HepG2 (cell line): ENCODE data around the gene LMF2. TPM values are rescaled to one million over a fixed set of nuclear protein-coding genes. Genes with fewer than 3 reads are reported as not detected.

Experiments used
- ARNT ChIP-seq: fragments of 450-650 bp; IDR thresholded peaks from 2 replicates; pipeline ENCODE4 v1.6.1; 2017
- CREBL2 ChIP-seq: sonication (generic); formaldehyde crosslinking; IDR thresholded peaks from 2 replicates; pipeline ENCODE4 v1.8.1; 2023; ENCODE audit warnings: missing genetic modification reagents, mild to moderate bottlenecking, borderline replicate concordance
- ELF1 ChIP-seq: sonication (generic); formaldehyde crosslinking; IDR thresholded peaks from 2 replicates; pipeline ENCODE4 v1.4.0; 2020; ENCODE audit warnings: missing genetic modification reagents
- HIVEP1 ChIP-seq: sonication (generic); formaldehyde crosslinking; IDR thresholded peaks from 2 replicates; pipeline ENCODE4 v1.4.0; 2020; ENCODE audit warnings: mild to moderate bottlenecking, missing genetic modification reagents
- KDM6A ChIP-seq: IDR thresholded peaks from 2 replicates; pipeline ENCODE4 v1.6.1; 2016; ENCODE audit warnings: low read depth
- KLF16 ChIP-seq, 2 experiments: sonication (generic) in 1 of 2; formaldehyde crosslinking in 1 of 2; IDR thresholded peaks; 2 replicates each; pipeline versions ENCODE4 v1.6.1 to v1.8.0; 2016 to 2023; ENCODE audit warnings: missing genetic modification reagents in 2 of 2, missing compliant biosample characterization in 1 of 2
- MAZ ChIP-seq, 2 experiments: sonication (generic) in 1 of 2; formaldehyde crosslinking in 1 of 2; IDR thresholded peaks; 2 replicates each; pipeline versions ENCODE4 v1.5.0 to v1.6.1; 2012 to 2020; ENCODE audit warnings: low read depth in 2 of 2, mild to moderate bottlenecking in 2 of 2, borderline replicate concordance in 1 of 2, improper control_type of control experiment in 1 of 2, low read length in 1 of 2, missing genetic modification reagents in 1 of 2, moderate library complexity in 1 of 2
- NRL ChIP-seq: sonication (generic); formaldehyde crosslinking; IDR thresholded peaks from 2 replicates; pipeline ENCODE4 v1.5.0; 2020; ENCODE audit warnings: missing genetic modification reagents, mild to moderate bottlenecking, moderate library complexity, borderline replicate concordance
- SNAI1 ChIP-seq: sonication (generic); formaldehyde crosslinking; IDR thresholded peaks from 2 replicates; pipeline ENCODE4 v1.5.0; 2020; ENCODE audit warnings: mild to moderate bottlenecking, missing genetic modification reagents, borderline replicate concordance
- ZBTB21 ChIP-seq: sonication (generic); formaldehyde crosslinking; IDR thresholded peaks from 2 replicates; pipeline ENCODE4 v1.4.0; 2020; ENCODE audit warnings: missing genetic modification reagents
- ZFP36 ChIP-seq: fragments of 150-350 bp; IDR thresholded peaks from 2 replicates; pipeline ENCODE4 v1.6.1; 2018; ENCODE audit warnings: borderline replicate concordance, low read length, low read depth; ENCODE audit not compliant: partially characterized antibody
- ZNF101 ChIP-seq: sonication (generic); formaldehyde crosslinking; IDR thresholded peaks from 2 replicates; pipeline ENCODE4 v1.4.0; 2020; ENCODE audit warnings: mild to moderate bottlenecking, low read depth, missing genetic modification reagents, borderline replicate concordance
- ZNF225 ChIP-seq: sonication (generic); formaldehyde crosslinking; IDR thresholded peaks from 2 replicates; pipeline ENCODE4 v1.4.0; 2020; ENCODE audit warnings: mild to moderate bottlenecking, missing genetic modification reagents
- ZNF24 ChIP-seq: fragments of 450-650 bp; IDR thresholded peaks from 2 replicates; pipeline ENCODE4 v1.6.1; 2017; ENCODE audit warnings: antibody characterized with exemption, mild to moderate bottlenecking
- ZNF317 ChIP-seq: sonication (generic); formaldehyde crosslinking; IDR thresholded peaks from 2 replicates; pipeline ENCODE4 v1.5.0; 2020; ENCODE audit warnings: mild to moderate bottlenecking, missing genetic modification reagents
- ZNF326 ChIP-seq: sonication (generic); formaldehyde crosslinking; IDR thresholded peaks from 2 replicates; pipeline ENCODE4 v1.4.0; 2020; ENCODE audit warnings: missing genetic modification reagents, borderline replicate concordance
- ZNF431 ChIP-seq: sonication (generic); formaldehyde crosslinking; IDR thresholded peaks from 2 replicates; pipeline ENCODE4 v1.9.0; 2022; ENCODE audit warnings: missing genetic modification reagents, low read depth, mild to moderate bottlenecking, borderline replicate concordance
- ZNF468 ChIP-seq: sonication (generic); formaldehyde crosslinking; IDR thresholded peaks from 2 replicates; pipeline ENCODE4 v1.8.0; 2022; ENCODE audit warnings: mild to moderate bottlenecking, moderate library complexity, missing genetic modification reagents
- ZNF552 ChIP-seq: sonication (generic); formaldehyde crosslinking; IDR thresholded peaks from 2 replicates; pipeline ENCODE4 v1.9.0; 2022; ENCODE audit warnings: missing genetic modification reagents, mild to moderate bottlenecking, borderline replicate concordance
- ZNF740 ChIP-seq: sonication (generic); formaldehyde crosslinking; IDR thresholded peaks from 2 replicates; pipeline ENCODE4 v1.4.0; 2020; ENCODE audit warnings: missing genetic modification reagents
- polyA plus RNA-seq, 8 experiments: library from polyadenylated mRNA; depleted of rRNA in 3 of 8; stranded (reverse) in 7 of 8; unstranded in 1 of 8; fragments of >200 nt; fragmentation: Illumina TruSeq in 4 of 8; extraction: Trizol in 4 of 8; gene quantifications; 2 replicates each; pipeline versions ENCODE4 v1.2.1 to v1.2.3, GENCODE V29; 2011 to 2016; ENCODE audit warnings: low read depth in 4 of 8, missing spikeins in 1 of 8, mixed read lengths in 1 of 8; ENCODE audit not compliant: insufficient read depth in 1 of 8
- total RNA-seq, 5 experiments: library from RNA; depleted of rRNA; stranded (reverse); fragments of >200 nt; fragmentation: Illumina TruSeq; extraction: Trizol; gene quantifications; 2 replicates each; pipeline ENCODE4 v1.2.3, GENCODE V29; 2016; ENCODE audit warnings: low read depth in 1 of 5
- TF ChIP-seq, protein P1 (sequence below): sonication (generic); formaldehyde crosslinking; IDR thresholded peaks from 2 replicates; pipeline ENCODE4 v1.8.1; 2023; ENCODE audit warnings: mild to moderate bottlenecking, missing genetic modification reagents
- TF ChIP-seq, protein P2 (sequence below): sonication (generic); formaldehyde crosslinking; IDR thresholded peaks from 2 replicates; pipeline ENCODE4 v1.4.0; 2020; ENCODE audit warnings: missing genetic modification reagents, borderline replicate concordance
- TF ChIP-seq, protein P3 (sequence below): IDR thresholded peaks from 2 replicates; pipeline ENCODE4 v1.6.1; 2012; ENCODE audit warnings: low read depth, low read length, improper control_type of control experiment

Gene LMF2
- total and polyA plus RNA-seq, 2 of the 13 experiments (the other 11 are each of a cell fraction or from before 2014, with no cell fraction given), result 23.3 to 30.6 TPM

GRCh38 chr22:50526108-50526833 is 18.8 kb upstream of the LMF2 start (continued):
- TF ChIP-seq, protein P1, sequence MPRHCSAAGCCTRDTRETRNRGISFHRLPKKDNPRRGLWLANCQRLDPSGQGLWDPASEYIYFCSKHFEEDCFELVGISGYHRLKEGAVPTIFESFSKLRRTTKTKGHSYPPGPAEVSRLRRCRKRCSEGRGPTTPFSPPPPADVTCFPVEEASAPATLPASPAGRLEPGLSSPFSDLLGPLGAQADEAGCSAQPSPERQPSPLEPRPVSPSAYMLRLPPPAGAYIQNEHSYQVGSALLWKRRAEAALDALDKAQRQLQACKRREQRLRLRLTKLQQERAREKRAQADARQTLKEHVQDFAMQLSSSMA (CRISPR knock-in tag), result no peak
- TF ChIP-seq ZNF24, result no peak
- no peak for TF ChIP-seq ELF1 (CRISPR knock-in tag)
- TF ChIP-seq ZFP36, result no peak
- TF ChIP-seq ZNF101 (CRISPR knock-in tag), result no peak
- 0 out of 2 replicates have a peak, but pooled peaks have one; percentile 66 for TF ChIP-seq ZNF468 (CRISPR knock-in tag)
- no peak for TF ChIP-seq KDM6A (CRISPR knock-in tag)
- TF ChIP-seq ZNF317 (CRISPR knock-in tag), result no peak
- no peak for TF ChIP-seq ARNT
- TF ChIP-seq ZNF326 (CRISPR knock-in tag), result no peak
- TF ChIP-seq ZNF740 (CRISPR knock-in tag), result no peak
- no peak; the same call in 1 of the 2 replicates for TF ChIP-seq ZNF552 (CRISPR knock-in tag)
- no peak for TF ChIP-seq ZBTB21
- no peak for TF ChIP-seq ZNF225
- no peak for TF ChIP-seq HIVEP1
- no peak for TF ChIP-seq MAZ (IDR thresholded peaks at IDR 0.05; ENCODE audit: borderline replicate concordance, low read depth, low read length)
- TF ChIP-seq MAZ (CRISPR knock-in tag; IDR thresholded peaks at IDR 0.05; ENCODE audit: low read depth), result no peak
- TF ChIP-seq, protein P2, sequence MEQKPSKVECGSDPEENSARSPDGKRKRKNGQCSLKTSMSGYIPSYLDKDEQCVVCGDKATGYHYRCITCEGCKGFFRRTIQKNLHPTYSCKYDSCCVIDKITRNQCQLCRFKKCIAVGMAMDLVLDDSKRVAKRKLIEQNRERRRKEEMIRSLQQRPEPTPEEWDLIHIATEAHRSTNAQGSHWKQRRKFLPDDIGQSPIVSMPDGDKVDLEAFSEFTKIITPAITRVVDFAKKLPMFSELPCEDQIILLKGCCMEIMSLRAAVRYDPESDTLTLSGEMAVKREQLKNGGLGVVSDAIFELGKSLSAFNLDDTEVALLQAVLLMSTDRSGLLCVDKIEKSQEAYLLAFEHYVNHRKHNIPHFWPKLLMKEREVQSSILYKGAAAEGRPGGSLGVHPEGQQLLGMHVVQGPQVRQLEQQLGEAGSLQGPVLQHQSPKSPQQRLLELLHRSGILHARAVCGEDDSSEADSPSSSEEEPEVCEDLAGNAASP (CRISPR knock-in tag), result no peak
- TF ChIP-seq CREBL2, result no peak
- no peak; a peak in 2 of 4 replicates for TF ChIP-seq KLF16 (CRISPR knock-in tag; IDR thresholded peaks at IDR 0.05)
- TF ChIP-seq NRL (CRISPR knock-in tag), result peak; percentile 12; the same call in 1 of the 2 replicates
- TF ChIP-seq, protein P3, sequence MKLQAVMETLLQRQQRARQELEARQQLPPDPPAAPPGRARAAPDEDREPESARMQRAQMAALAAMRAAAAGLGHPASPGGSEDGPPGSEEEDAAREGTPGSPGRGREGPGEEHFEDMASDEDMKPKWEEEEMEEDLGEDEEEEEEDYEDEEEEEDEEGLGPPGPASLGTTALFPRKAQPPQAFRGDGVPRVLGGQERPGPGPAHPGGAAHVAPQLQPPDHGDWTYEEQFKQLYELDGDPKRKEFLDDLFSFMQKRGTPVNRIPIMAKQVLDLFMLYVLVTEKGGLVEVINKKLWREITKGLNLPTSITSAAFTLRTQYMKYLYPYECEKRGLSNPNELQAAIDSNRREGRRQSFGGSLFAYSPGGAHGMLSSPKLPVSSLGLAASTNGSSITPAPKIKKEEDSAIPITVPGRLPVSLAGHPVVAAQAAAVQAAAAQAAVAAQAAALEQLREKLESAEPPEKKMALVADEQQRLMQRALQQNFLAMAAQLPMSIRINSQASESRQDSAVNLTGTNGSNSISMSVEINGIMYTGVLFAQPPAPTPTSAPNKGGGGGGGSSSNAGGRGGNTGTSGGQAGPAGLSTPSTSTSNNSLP, result no peak
- TF ChIP-seq SNAI1 (CRISPR knock-in tag), result no peak
- TF ChIP-seq ZNF431 (CRISPR knock-in tag), result no peak
